Ovary (tissue), 3 donors: Measurements from ENCODE around the gene ZNF317.

Experiments
- CTCF ChIP-seq, 3 donors: fragments of 450-650 bp in 2 of 3; fragments of 200-600 bp in 1 of 3; IDR thresholded peaks; one replicate each; pipeline versions ENCODE4 v1.5.1 to v1.8.0; 2016 to 2022; ENCODE audit warnings: antibody characterized with exemption in 3 of 3, mild to moderate bottlenecking in 1 of 3
- EP300 ChIP-seq: sonication (generic); formaldehyde crosslinking; IDR thresholded peaks from one replicate; pipeline ENCODE4 v1.6.1; 2017; ENCODE audit warnings: antibody characterized with exemption
- POLR2A ChIP-seq: fragments of 450-650 bp; IDR thresholded peaks from one replicate; pipeline ENCODE4 v1.6.1; 2017; ENCODE audit warnings: antibody characterized with exemption, mild to moderate bottlenecking, moderate library complexity
- donor health status: DM: no; HTN: no; CAD: no.

DNA sequence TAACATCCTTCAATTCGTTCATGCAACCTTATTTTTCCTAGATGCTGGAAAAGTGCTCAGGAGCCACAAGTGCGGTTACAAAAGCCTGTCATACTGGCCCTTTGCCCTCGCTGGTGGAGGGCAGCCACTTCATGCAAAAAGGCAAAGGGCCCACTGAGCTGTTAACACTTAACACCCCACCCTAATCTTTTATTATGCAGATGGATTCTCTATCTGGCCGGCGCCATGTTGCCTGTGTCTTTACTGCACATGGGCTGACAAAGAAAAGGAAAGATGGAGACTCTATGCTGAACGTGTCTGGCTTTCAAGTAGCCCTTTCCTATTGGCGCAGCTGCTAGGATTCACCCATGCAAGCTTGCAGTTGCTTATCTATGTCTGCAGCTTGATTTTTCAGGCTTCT lies 49.3 kb downstream of the ZNF317 start:
- TF ChIP-seq CTCF (IDR thresholded peaks at IDR 0.05): no peak
- TF ChIP-seq POLR2A: no peak
- TF ChIP-seq EP300: no peak
